Choroid plexus epithelial cell (primary cell): ENCODE measurements around the gene ECPAS.

ENCODE experiments used
- DNase-seq: peaks from one replicate; pipeline ENCODE4 v3.0.0-alpha.2; 2010; ENCODE audit warnings: low read depth
- H3K4me3 ChIP-seq: 2 replicates; pipeline ENCODE4 v1.5.1; 2011; ENCODE audit warnings: low read depth, mild to moderate bottlenecking, control low read depth, low read length, moderate library complexity
- CTCF ChIP-seq: conservative IDR thresholded peaks from 2 replicates; pipeline ENCODE4 v1.5.1; 2011; ENCODE audit warnings: low read depth, mild to moderate bottlenecking, control low read depth, inconsistent platforms, low read length, moderate library complexity

ECPAS gene

GRCh38 chr9:111320631-111321030 lies 163.6 kb downstream of the ECPAS start:
- no peak overlapping the region for H3K4me3 ChIP-seq
- TF ChIP-seq CTCF, result no peak
- no peak for DNase-seq

DNA sequence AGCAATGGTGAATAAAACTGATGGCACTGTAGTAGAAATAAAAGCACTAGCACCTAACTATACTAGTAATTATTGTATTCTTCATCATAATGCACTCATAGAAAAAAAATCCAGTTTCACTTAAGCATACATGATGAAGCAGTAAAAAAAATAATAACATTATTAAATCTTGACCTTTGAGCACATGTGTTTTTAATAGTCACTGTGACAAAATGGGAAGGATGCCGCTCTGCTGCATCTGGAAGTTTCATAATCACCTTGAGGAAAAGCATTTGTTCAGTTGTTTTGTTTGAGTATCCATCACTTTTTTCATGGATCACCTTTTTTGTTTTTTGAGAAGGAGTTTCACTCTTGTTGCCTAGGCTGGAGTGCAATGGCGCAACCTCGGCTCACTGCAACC lies 167.4 kb downstream of the ECPAS start:
- no peak for TF ChIP-seq CTCF
- no peak for DNase-seq
- H3K4me3 ChIP-seq, result no peak overlapping the region
